Measurements from ENCODE around the gene MYNN.

The MYNN gene

DNA sequence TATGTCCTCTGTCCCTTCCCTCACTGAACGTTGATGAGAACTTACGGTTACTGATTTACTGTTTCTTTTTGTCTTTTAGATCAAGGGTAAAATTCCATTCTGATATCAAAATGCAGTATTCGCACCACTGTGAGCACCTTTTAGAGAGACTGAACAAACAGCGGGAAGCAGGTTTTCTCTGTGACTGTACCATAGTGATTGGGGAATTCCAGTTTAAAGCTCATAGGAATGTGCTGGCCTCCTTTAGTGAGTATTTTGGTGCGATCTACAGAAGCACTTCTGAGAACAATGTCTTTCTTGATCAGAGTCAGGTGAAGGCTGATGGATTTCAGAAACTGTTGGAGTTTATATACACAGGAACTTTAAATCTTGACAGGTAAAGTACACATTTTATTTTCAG lies 990 bp downstream of the MYNN start:
- peak overlapping the region; percentile 95 for H3K4me3 ChIP-seq (ENCODE audit: low read depth, low read length)

DNA sequence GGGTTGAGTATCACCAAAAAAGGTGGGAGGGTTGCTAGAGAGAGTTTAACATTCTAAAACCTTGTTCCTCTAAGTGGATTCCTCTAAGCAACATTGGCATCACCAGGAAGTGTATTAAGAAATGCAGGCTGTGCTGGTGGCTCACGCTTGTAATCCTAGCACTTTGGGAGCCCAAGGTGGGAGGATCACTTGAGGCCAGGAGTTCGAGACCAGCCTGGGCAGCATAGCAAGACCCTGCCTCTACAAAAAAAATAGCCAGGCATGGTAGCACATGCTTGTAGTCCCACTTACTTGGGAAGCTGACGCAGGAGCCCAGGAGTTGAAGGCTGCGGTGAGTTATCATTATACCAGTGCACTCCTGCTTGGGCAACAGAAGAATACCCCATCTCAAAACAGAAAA lies 4.6 kb downstream of the MYNN start:
- no peak overlapping the region for H3K4me3 ChIP-seq (ENCODE audit: low read depth, low read length)

DNA sequence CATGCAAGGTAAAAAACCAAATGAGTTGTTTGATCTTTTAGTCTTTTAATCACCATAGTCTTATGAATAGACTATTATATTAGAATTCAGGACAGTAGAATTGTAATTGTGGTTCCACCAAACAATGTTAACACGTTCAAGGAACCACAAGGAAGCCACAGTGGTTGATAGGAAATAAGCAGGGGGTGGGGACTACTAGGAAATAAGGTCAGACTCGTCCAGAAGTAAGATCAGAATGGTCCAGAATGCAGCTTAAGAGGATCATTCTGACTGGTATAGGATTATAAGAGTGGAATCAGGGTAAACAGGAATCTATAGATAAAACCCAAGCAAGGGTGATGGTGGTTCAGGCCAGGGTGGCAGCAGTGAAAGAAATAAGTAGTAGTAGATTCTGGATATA lies 7.5 kb downstream of the MYNN start:
- H3K4me3 ChIP-seq (ENCODE audit: low read depth, low read length), result no peak overlapping the region

DNA sequence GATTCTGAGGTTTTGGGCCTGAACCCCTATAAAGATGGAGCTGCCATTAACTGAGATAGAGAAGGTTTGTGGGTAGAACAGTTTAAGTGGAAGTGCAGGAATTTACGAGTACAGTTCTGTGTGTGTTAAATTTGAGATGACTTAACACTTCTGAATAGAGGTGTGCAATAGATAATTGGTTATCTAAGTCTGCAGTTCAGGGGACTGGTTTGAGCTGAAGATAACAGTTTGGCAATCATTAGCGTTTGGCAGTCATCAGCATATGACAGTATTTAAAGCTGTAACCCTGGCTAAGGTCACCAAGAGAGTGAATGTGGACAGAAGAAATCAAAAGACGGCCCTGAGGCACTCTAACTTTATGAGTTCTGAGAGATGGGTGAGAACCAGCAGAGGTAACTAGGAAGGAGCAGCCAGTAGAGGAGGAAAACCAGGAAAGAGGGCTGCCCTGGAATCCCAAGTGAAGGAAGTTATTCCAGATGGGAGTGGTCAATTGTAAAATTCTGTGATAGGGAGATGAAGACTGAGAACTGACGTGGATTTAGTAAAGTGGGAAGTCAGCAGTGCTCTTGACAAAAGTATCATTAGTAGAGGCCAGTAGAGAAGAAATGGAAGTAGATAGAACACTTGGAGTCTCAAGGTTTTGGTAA lies 8.1 kb downstream of the MYNN start:
- no peak overlapping the region for H3K4me3 ChIP-seq (ENCODE audit: low read depth, low read length)

DNA sequence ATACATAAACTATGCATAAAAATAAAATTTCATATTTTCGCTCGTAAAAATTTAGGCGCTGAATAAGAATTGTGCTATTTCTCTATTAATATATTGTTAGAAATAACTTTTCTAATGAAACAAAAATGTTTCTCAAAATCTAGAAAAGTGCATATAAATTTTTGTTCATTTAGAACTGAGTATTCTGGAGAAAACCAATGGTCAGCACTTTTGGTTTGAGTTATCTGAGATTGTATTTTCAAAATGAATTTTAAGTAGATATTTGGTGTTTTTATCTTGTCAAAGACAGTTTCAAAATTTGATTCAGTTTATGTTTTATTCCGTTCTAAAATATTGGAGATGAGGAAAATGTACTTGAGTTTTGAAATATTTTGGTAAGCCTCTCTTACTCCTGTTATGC lies 13.9 kb downstream of the MYNN start:
- no peak overlapping the region for H3K4me3 ChIP-seq (ENCODE audit: low read depth, low read length)

DNA sequence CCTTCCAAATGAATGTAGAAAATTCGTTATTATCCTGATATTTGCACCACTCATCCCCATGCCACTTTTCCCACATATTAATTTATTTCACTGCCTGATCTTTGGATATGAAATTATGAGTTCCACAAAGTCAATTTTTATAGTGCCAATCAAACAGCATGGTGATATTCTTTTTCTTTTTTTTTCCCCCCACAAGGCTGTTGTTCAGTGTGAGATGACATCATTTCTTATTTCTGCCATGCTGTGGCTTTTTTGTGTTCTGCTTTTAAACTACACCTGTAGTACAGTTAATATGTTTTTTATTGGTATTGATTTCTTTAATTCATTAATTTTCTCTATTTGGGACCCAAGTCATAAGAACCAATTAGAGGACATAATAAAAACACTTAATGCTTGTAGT lies 14.6 kb downstream of the MYNN start:
- H3K4me3 ChIP-seq (ENCODE audit: low read depth, low read length), result no peak overlapping the region

DNA sequence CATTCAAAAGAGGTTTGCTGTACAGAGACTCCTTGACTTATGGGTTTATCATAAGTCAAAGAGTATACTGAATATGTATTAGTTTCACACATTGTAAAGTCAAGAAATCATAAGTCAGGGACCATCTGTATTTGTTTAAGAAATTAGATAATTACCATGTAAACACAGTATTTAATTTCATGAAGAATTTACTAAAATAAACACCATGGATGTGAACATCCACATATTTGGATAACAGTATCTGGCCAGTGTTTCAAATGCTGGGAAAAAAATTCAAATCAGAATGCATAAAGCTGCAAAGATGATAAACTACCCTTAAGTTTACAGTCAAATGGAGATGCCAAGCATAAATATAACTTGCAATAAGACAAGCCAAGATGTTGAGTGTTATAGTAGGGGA lies 17.0 kb downstream of the MYNN start:
- H3K4me3 ChIP-seq (ENCODE audit: low read depth, low read length), result no peak overlapping the region

DNA sequence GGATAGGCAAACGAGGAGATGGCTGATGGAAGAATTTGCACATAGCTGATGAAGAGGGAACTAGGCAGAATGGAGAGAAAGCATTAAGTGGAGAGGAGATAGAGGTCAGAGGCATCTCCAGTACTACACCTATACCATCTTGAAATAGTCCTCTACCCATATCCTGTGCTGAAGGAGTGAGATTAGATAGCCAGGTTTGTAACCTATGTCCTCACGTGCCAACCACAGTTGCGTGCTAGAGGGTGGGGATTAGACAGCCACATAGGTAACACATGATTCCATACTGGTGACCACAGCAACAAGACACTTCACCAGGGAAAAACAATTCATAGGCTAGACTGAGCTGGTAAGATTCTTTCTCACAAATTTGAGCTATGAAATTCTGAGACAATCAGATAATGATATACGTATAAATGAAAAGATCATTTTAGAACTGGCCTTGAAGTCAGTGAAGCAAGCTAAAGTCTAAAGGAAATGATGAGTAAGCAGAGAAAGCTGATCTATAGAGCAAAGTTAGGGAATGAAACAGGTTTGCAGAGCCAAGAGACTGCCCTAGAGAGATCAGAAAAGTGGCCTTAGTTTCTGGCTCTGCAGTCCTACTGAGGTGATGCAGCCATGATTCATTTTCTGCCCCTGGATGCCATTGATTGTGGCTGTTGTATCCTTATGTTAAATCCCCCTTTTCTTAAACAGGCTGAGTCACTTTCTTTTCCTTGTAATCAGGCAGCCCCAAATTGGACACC lies 17.7 kb downstream of the MYNN start:
- H3K4me3 ChIP-seq (ENCODE audit: low read depth, low read length), result no peak overlapping the region

DNA sequence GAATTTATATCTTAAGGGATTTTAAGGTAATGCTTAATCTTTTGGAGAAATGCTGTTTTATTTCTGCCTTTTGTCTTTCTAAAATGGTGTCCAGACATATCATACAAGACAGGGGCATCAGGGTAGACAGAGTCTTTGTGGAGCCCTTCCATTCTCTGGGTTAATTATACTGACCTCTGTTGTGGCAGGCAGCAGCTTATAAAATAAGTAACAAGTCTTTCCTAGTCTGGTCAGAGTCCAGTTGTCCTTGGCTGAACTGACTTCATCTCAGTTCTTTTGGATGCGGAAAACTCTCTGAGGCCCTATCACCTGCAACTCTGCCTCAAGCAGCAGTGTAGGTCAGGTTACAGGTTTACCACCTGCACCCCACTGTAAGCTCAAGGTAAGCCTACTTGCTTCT lies 19.2 kb downstream of the MYNN start:
- H3K4me3 ChIP-seq (ENCODE audit: low read depth, low read length), result no peak overlapping the region

DNA sequence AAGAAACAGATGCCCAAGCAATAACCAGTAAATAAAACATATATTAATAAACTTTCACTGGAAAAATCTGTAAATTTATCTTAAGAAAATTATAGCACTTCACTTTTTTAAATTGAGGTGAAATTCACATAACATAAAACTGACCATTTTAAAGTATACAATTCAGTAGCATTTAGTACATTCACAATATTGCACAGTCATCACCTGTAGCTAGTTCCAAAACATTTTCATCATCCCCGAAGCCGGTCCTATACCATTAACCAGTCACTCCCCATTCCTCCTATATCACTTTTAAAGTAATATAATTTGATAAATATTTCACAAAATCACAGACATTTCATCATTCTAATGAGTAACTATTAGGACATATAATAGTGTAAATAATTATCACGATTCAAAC lies 31.5 kb downstream of the MYNN start:
- H3K4me3 ChIP-seq (ENCODE audit: low read depth, low read length), result no peak overlapping the region

DNA sequence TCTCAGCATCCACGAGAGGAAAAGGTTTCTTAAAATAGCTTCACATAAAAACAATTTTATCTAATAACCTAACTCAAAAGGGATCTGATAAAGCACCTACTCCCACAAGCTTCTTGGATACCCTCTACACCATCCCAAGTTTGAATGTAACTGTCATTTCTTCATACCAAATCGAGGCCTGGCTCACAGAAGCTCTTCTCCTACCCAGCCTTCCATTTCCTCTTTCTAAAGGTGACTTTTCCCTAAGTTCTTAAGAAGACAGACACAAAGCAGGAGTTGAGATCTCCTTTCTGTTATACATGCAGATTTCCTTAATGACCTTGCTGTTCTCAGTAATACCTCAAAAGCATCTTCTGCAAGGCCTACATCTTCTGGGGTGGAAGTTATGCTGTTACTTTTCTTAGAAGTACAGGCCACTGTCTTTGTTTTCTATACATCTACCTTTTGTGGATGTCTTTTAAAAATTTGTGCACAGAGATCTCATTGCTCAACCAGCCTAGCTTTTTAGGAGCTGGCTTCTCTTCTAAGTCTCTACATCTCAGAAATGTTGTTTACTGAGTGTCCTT lies 36.1 kb downstream of the MYNN start:
- no peak overlapping the region for H3K4me3 ChIP-seq (ENCODE audit: low read depth, low read length)

DNA sequence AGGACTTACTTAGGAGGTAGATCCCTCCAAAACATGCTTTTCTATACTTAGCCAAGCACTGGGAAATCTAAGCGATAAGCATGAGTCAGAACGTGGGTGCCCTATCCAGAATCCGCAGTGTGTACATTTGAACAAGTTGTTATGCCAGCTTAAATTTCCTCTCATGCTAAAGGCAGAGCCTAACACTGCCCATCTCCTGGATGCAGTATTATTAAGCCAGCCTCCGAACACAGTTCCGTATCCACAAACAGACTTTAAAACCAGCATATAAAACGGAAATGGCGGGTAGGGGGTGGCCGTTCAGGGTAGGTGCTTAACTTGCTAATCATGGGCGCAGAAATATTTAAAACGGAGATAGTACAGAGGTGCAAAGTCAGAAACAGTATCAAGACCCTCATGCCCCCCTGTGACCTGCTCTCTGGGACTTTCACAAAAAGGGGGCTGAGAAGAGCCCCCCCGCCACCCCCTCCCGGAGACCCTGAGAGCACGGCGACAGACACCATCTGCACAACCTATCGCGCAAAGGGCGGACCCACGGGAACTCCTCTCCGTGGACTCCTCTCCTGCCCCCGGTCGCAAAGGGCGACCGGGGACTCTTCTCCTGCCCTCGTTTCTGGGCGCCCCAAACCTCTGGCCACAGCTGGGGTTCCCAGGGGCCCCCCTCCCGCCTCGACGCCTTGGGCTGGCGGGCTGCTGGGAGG lies 38.6 kb downstream of the MYNN start:
- peak overlapping the region; percentile 65 for H3K4me3 ChIP-seq (ENCODE audit: low read depth, low read length)

DNA sequence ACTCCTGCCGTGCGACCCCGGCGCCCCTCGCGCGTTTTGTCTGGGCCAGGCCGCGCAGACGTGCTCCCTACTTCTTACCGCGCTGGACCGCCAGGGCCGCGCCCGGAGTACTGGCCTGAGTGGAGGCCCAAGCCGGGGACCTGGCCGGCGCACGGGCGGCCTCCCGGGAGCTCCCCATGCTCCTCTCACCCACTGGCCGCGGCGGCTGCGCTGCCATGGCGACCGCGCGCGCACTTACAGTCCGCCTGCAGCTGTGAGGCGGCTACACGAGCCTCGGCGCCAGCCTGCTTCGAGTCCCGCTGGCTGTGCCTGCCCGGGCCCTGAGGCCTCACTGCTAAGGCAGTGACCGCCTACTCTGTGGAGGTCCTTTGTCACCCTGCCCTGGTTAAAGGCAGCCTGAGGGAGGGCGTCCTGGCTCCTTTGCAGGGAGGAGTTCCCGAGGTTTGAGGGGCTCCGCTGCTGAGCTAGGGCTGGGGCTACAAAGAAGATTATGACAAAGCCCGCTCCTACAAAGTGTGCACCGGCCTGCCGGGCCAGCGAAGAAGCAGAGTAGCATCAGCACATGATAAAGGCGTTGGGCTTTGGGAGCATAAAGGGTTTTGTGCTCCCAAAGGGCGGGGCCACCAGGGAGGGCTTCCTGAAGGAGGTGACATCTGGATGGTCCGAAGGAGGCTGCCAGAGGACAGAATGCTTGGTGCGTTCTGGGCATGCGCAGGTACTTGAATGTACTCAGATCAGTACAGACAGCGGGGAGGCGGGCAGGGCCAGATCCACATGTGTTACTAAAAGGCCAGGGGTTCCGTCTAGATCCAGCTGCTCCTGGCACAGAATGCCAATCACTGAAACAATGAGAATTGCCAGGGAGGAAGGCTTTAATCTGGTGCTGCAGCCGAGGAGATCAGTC lies 39.4 kb downstream of the MYNN start, which contains the start of the genes LRRC34 and LRRIQ4:
Gene LRRC34, minus strand, starts transcription at position 573 of the 904 bp plus-strand sequence. Its CDS starts 356 bp downstream, at position 217.
Gene LRRIQ4, plus strand, starts transcription at position 539 of the 904 bp plus-strand sequence. CDS start 9,052 bp downstream, outside the sequence.
- H3K4me3 ChIP-seq (ENCODE audit: low read depth, low read length), result peak within 1 kb of the TSS; percentile 65

DNA sequence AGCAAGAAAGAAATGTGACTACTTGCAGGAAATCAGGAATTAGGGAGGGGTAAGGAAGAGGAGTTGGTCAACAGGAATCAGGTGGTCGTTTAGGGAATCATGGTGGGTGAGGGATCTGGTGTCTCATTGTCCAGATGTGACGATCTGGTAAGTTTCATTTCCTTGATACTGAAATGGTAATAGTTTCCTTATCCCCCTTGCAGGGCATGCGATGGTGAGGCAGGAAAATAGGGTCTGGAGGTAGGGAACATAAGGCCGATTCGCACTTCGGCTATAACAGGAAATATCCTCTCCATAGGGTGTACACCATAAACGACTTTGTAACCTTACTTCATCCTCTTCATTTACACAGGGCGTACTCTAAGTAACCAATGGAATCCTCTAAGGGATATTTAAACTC lies 40.1 kb downstream of the MYNN start:
- no peak overlapping the region for H3K4me3 ChIP-seq (ENCODE audit: low read depth, low read length)

DNA sequence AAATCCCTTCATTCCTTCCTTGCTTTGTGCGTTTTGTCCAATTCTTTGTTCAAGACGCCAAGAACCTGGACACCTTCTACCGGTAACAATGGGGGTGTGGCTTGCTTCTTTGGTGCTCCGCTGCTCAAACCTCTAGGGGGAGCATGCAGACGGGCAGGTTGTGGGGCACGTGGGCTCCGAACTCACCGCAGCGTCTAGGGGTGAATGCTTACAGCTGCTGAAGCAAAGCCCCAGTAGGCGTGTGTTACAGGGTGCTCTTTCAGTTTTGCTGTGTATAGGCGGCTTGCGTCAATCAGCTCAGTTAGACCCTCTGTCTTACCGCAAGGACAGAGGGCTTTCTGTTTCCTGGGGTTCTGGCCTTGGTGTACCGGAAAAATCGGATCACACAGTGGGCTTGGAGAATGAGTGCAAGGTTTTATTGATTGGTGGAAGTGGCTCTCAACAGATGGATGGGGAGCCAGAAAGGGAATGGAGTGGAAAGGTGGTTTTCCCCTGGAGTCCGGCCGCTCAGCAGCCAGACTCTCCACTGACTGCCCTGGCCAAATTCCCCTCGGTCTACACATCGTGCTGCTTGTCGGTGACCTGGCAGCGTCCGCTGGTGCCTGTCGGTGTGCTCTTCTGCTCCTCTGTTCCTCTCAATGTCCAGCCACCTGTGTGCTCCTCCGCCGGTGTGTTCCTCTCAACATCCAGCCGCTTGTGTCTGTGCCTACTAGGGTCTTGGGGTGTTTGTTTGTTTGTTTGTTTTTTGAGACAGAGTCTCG lies 40.7 kb downstream of the MYNN start:
- no peak overlapping the region for H3K4me3 ChIP-seq (ENCODE audit: low read depth, low read length)

DNA sequence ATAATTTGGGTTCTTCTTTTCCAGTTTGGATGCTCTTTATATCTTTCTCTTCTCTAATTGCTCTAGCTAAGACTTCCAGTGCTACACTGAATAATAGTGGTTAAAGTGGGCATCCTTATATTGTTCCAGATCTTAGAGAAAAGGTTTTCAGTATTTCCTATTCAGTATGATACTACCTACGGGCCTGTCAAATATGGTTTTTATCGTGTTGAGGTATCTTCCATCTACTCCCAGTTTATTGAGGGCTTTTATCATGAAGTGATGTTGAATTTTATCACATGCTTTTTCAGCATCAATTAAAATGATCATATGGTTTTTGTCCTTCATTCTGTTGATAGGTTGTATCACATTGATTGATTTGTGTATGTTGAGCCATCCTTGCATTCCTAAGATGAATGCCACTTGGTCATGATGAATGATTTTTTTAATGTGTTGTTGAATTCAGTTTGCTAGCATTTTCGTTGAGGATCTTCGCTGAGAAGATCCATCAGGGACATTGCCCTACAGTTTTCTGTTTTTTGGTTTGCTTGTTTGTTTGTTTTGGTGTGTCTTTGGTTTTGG lies 42.5 kb downstream of the MYNN start:
- H3K4me3 ChIP-seq (ENCODE audit: low read depth, low read length), result no peak overlapping the region

DNA sequence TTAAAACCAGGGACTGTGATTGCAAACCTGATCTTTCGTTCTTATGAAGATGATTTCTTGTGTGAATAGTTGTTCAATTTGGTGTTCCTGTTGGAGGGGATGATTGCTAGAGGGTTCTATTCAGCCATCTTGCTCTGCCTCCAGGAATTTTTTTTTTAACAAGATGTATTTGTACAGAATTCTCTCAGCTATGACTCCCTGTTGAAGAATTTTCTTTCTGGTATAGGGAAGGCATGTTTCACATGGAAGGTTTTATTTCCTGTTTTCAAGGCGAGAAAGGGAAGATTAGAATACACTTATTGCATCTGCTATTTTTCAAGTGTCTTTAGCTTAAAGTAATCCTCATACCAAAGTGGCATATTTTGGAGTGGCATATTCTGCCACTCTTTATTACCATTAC lies 45.1 kb downstream of the MYNN start:
- no peak overlapping the region for H3K4me3 ChIP-seq (ENCODE audit: low read depth, low read length)

DNA sequence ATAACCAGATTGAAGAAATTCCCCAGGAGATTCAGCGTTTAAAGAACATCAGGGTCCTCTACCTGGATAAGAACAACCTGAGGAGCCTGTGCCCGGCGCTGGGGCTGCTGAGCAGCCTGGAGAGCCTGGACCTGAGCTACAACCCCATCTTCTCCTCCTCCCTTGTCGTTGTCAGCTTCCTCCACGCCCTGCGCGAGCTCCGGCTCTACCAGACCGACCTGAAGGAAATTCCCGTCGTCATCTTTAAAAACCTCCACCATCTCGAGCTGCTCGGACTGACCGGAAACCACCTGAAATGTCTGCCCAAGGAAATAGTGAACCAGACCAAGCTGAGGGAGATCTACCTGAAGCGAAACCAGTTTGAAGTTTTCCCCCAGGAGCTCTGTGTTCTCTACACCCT lies 48.9 kb downstream of the MYNN start:
- H3K4me3 ChIP-seq (ENCODE audit: low read depth, low read length), result no peak overlapping the region

DNA sequence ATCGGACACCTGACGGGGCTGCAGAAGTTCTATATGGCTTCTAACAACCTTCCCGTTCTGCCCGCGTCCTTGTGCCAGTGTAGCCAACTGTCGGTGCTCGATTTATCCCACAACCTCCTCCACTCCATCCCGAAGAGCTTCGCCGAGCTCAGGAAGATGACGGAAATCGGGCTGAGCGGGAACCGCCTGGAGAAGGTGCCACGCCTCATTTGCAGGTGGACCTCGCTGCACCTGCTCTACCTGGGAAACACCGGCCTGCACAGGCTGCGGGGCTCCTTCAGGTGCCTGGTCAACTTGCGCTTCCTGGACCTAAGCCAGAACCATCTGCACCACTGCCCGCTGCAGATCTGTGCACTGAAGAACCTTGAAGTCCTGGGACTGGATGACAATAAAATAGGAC lies 49.3 kb downstream of the MYNN start:
- no peak overlapping the region for H3K4me3 ChIP-seq (ENCODE audit: low read depth, low read length)

DNA sequence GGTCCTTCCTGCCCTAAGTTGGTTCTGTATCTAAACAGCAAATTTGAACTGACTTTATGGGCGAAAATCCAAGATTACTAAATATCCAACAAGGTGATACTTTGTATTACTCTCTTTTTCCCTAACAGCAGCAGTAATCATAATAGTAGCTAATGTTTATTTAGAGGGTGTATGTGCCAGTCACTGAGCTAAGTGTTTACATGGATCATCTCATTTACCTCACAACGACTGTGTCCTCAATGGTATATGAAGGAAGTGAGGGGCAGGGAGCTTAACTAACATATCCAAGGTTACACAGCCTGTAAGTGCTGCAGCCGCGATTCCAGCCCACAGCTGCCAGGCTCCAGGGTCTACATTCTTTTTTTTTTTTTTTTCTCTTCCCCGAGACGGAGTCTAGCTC lies 49.8 kb downstream of the MYNN start:
- no peak overlapping the region for H3K4me3 ChIP-seq (ENCODE audit: low read depth, low read length)

Measured in iPS-11a (cell line).